HFF-Myc (cell line): ENCODE measurements around the gene TSPAN6.

ENCODE experiments used
- DNase-seq: peaks from one replicate; pipeline ENCODE4 v3.0.0-alpha.2; 2011; ENCODE audit warnings: low read depth; ENCODE audit errors: extremely low read depth
- H3K4me3 ChIP-seq: replicated peaks from 2 replicates; pipeline ENCODE4 v1.5.1; 2011; ENCODE audit warnings: low read depth, mild to moderate bottlenecking, control low read depth, low read length
- TF ChIP-seq, protein P1 (sequence below): IDR thresholded peaks from 2 replicates; pipeline ENCODE4 v1.5.1; 2012; ENCODE audit warnings: mild to moderate bottlenecking, low read depth, low read length, control low read depth; ENCODE audit errors: missing control alignments

Gene TSPAN6

GRCh38 chrX:100642290-100642689, 5.7 kb upstream of the TSPAN6 start:
- no peak overlapping the region for H3K4me3 ChIP-seq
- TF ChIP-seq, protein P1, sequence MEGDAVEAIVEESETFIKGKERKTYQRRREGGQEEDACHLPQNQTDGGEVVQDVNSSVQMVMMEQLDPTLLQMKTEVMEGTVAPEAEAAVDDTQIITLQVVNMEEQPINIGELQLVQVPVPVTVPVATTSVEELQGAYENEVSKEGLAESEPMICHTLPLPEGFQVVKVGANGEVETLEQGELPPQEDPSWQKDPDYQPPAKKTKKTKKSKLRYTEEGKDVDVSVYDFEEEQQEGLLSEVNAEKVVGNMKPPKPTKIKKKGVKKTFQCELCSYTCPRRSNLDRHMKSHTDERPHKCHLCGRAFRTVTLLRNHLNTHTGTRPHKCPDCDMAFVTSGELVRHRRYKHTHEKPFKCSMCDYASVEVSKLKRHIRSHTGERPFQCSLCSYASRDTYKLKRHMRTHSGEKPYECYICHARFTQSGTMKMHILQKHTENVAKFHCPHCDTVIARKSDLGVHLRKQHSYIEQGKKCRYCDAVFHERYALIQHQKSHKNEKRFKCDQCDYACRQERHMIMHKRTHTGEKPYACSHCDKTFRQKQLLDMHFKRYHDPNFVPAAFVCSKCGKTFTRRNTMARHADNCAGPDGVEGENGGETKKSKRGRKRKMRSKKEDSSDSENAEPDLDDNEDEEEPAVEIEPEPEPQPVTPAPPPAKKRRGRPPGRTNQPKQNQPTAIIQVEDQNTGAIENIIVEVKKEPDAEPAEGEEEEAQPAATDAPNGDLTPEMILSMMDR: no peak
- DNase-seq: no peak

DNA sequence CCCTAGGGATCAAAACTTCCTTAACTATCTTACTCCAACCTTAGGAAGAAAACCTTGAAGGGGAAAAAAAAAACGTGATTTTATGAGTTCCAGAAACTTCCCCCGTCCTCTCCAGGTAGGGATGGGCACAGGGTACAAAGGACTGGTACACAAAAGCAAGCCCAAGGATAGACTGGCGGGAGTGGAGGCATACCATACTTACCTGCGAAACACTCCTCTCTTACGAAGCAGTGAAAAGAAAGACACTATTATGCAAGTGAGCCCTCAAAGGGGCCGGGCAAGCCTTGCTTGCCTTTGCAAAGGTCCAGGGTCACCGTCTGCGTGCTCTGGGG, 651 bp downstream of the TSPAN6 start:
- H3K4me3 ChIP-seq: peak overlapping the region; percentile 62
- TF ChIP-seq, protein P1: no peak
- no peak for DNase-seq

- peak overlapping the region; percentile 62 for H3K4me3 ChIP-seq
Measured at GRCh38 chrX:100635040-100635439, 1.6 kb downstream of the TSPAN6 start.

DNA sequence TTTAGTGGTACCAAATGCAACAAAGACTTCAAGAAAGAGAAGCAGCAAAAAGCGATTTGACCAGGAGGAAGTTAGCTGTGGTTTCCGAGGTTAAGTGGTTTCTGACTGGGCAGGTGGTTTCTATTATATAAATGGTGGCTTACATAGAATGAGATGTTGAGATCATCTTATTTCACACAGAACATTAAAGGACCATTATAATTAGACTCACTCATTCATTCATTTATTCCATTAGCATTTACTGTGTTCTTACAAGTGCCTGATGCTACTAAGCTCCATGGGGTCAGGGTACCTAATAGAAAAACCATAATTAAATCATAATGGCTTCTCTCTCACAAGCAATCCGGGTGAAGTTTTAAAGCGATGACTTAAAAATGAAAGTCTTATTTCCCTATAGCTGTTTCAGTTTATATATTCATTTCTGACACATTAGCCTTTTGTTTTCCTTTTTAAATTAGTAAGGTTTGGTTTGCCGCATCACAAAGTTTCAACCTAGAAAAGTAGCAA, 10.6 kb downstream of the TSPAN6 start:
- no peak overlapping the region for H3K4me3 ChIP-seq
- DNase-seq: peak; percentile 40
- TF ChIP-seq, protein P1: no peak

More at GRCh38 chrX:100635040-100635439, 1.6 kb downstream of the TSPAN6 start:
- TF ChIP-seq, protein P1: no peak
- no peak for DNase-seq

- no peak overlapping the region for H3K4me3 ChIP-seq
- TF ChIP-seq, protein P1: no peak
- no peak for DNase-seq
Measured at GRCh38 chrX:100623001-100623400, 13.6 kb downstream of the TSPAN6 start.

DNA sequence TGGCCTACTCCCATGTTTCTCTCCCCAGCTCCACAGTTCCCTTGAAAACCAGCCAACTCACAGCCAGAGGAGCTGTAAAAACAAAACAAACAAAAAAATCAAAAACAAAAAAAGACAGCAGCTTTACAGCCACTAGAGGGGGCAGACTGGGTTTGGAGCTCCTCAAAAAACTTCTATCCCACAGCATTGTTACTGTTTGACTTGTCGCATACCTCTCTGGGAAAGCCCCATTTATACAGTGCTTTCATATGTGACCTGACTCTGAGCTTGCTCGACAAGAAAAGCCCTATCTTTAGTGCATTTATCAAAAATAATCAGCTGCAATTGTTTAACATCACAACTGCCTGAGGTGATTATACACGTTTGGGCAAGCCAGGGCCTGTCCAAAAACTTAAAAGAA, 21.6 kb downstream of the TSPAN6 start:
- no peak overlapping the region for H3K4me3 ChIP-seq
- DNase-seq: peak; percentile 45
- TF ChIP-seq, protein P1: peak; percentile 49

GRCh38 chrX:100611951-100612350, 24.7 kb downstream of the TSPAN6 start:
- no peak overlapping the region for H3K4me3 ChIP-seq
- TF ChIP-seq, protein P1: no peak
- DNase-seq: no peak
